MM.1S (cell line): ENCODE data around the gene TNS2.

Experiments used
- CTCF ChIP-seq: fragments of 300-600 bp; sonication (generic); IDR thresholded peaks from 2 replicates; pipeline ENCODE4 v1.5.1; 2016; ENCODE audit warnings: antibody characterized with exemption, low read length, mixed read lengths
- EZH2 ChIP-seq: fragments of 300-600 bp; sonication (generic); optimal IDR thresholded peaks from 2 replicates; pipeline ENCODE3; 2017; ENCODE audit warnings: low read depth, mild to moderate bottlenecking, antibody characterized with exemption, low read length, mixed read lengths
- EZH2phosphoT487 ChIP-seq: fragments of 300-600 bp; sonication (generic); IDR thresholded peaks from 2 replicates; pipeline ENCODE4 v1.6.1; 2018; ENCODE audit warnings: antibody characterized with exemption, low read length

- no peak for TF ChIP-seq CTCF
- TF ChIP-seq EZH2phosphoT487 = no peak
- no peak for TF ChIP-seq EZH2
These were observed 64.1 kb downstream of the TNS2 start for GRCh38 chr12:53113951-53114350.
